OCI-LY7 (cell line): Measurements from ENCODE around the gene PPP1R16B. TPM values are rescaled to one million over a fixed set of nuclear protein-coding genes. Genes with fewer than 3 reads are reported as not detected.

Experiments
- BruUV-seq: library from RNA; stranded (reverse); fragments of 400-500 nt; replicated peaks from 2 replicates; lab custom pipeline; 2021; lab: Mats Ljungman, UMichigan
- CTCF ChIA-PET: fragments of 300-600 bp; sonication (Branson Sonifier 250); formaldehyde crosslinking; loops from one replicate; lab custom pipeline; 2022; ENCODE audit warnings: antibody characterized with exemption; ENCODE audit not compliant: unreplicated experiment; lab: Charles Lee
- POLR2A ChIA-PET: fragments of 300-600 bp; sonication (Branson Sonifier 250); formaldehyde crosslinking; loops from one replicate; lab custom pipeline; 2022; ENCODE audit warnings: antibody characterized with exemption; lab: Charles Lee
- DNase-seq: peaks from one replicate; pipeline ENCODE4 v3.0.0-alpha.2; 2015; ENCODE audit warnings: low spot score
- H2AFZ ChIP-seq: fragments of 200-600 bp; sonication (generic), shearing (Covaris generic); 2 replicates; pipeline ENCODE4 v1.6.1; 2014; ENCODE audit warnings: mild to moderate bottlenecking, antibody characterized with exemption, low read length, moderate library complexity
- H3K27ac ChIP-seq: fragments of 200-600 bp; sonication (generic); 2 replicates; pipeline ENCODE4 v1.5.1; 2014; ENCODE audit warnings: mixed run types, low read depth, mild to moderate bottlenecking, moderate library complexity, low read length, inconsistent platforms; ENCODE audit not compliant: poor library complexity, severe bottlenecking
- H3K36me3 ChIP-seq: fragments of 200-600 bp; sonication (generic); 2 replicates; pipeline ENCODE4 v1.6.1; 2014; ENCODE audit warnings: mild to moderate bottlenecking, antibody characterized with exemption, low read length, moderate library complexity, mixed read lengths; ENCODE audit not compliant: insufficient read depth
- H3K4me1 ChIP-seq: fragments of 200-600 bp; sonication (generic); 2 replicates; pipeline ENCODE4 v1.5.1; 2014; ENCODE audit warnings: mild to moderate bottlenecking, low read length; ENCODE audit not compliant: insufficient read depth, poor library complexity, severe bottlenecking
- H3K4me2 ChIP-seq: fragments of 200-600 bp; sonication (generic); 2 replicates; pipeline ENCODE4 v1.6.1; 2014; ENCODE audit warnings: mild to moderate bottlenecking, low read length
- H3K4me3 ChIP-seq: fragments of 200-600 bp; sonication (generic); 2 replicates; pipeline ENCODE4 v1.5.1; 2014; ENCODE audit warnings: mild to moderate bottlenecking, low read depth, low read length; ENCODE audit not compliant: poor library complexity, severe bottlenecking
- H3K79me2 ChIP-seq: fragments of 200-600 bp; sonication (generic); 2 replicates; pipeline ENCODE4 v1.6.1; 2016; ENCODE audit warnings: low read depth, mild to moderate bottlenecking, low read length, moderate library complexity, mixed read lengths; ENCODE audit not compliant: insufficient read depth
- H3K9me2 ChIP-seq: fragments of 200-600 bp; sonication (generic); 2 replicates; pipeline ENCODE4 v1.6.1; 2016; ENCODE audit warnings: mild to moderate bottlenecking, low read length, mixed read lengths; ENCODE audit not compliant: insufficient read depth
- H3K9me3 ChIP-seq: fragments of 200-600 bp; sonication (generic); 2 replicates; pipeline ENCODE4 v1.6.1; 2014; ENCODE audit warnings: mild to moderate bottlenecking, mixed run types, low read length, mixed read lengths
- H4K20me1 ChIP-seq: fragments of 200-600 bp; sonication (generic); 2 replicates; pipeline ENCODE4 v1.6.1; 2014; ENCODE audit warnings: mild to moderate bottlenecking, antibody characterized with exemption, low read length, moderate library complexity, mixed read lengths; ENCODE audit not compliant: insufficient read depth
- EZH2phosphoT487 ChIP-seq: fragments of 200-600 bp; sonication (generic); IDR thresholded peaks from 2 replicates; pipeline ENCODE4 v1.6.1; 2018; ENCODE audit warnings: low read depth, borderline replicate concordance, mild to moderate bottlenecking, mixed run types, antibody characterized with exemption, low read length, moderate library complexity, mixed read lengths
- intact Hi-C: fragments of 100-400 bp; cut with micrococcal nuclease; formaldehyde crosslinking; loops from one replicate; pipeline ENCODE4 v1.10.0; 2022; ENCODE audit not compliant: unreplicated experiment
- total RNA-seq, 2 experiments: library from RNA; depleted of rRNA in 1 of 2; stranded (reverse); fragments of >200 nt in 1 of 2; shearing (Covaris generic) in 1 of 2; gene quantifications; 2 replicates each; pipeline ENCODE4 v1.2.3, GENCODE V29; 2014 to 2022
- TF ChIP-seq, protein P1 (sequence below): fragments of 200-600 bp; sonication (generic); conservative IDR thresholded peaks from 2 replicates; pipeline ENCODE4 v1.5.1; 2014; ENCODE audit warnings: mild to moderate bottlenecking, antibody characterized with exemption, low read length, moderate library complexity, mixed read lengths

PPP1R16B gene
- total RNA-seq, 2 experiments from 2014 or later, result 45.4 to 49.7 TPM

DNA sequence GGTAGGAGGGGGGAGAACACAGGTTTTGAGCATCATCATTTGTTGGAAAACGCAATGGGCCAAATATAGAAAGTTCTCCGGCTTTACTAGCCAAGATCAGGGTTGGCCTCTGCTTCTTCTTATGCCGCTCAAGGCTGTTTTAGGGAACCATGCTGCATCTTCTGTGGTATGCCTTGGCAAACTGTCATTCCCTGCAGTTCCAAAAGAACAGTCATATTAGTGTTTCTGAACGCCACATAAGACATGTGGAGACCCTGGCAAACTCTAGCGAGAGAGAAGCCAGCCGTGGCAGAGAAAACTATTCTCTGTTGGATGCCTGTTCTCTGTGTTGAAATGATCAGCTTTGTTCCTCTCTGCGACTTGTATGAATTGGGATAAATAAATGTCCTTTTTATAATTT lies 46.4 kb upstream of the PPP1R16B start:
- H3K9me3 ChIP-seq, result no peaks in the 10 kb centered on the region
- no peak for TF ChIP-seq EZH2phosphoT487
- TF ChIP-seq, protein P1, sequence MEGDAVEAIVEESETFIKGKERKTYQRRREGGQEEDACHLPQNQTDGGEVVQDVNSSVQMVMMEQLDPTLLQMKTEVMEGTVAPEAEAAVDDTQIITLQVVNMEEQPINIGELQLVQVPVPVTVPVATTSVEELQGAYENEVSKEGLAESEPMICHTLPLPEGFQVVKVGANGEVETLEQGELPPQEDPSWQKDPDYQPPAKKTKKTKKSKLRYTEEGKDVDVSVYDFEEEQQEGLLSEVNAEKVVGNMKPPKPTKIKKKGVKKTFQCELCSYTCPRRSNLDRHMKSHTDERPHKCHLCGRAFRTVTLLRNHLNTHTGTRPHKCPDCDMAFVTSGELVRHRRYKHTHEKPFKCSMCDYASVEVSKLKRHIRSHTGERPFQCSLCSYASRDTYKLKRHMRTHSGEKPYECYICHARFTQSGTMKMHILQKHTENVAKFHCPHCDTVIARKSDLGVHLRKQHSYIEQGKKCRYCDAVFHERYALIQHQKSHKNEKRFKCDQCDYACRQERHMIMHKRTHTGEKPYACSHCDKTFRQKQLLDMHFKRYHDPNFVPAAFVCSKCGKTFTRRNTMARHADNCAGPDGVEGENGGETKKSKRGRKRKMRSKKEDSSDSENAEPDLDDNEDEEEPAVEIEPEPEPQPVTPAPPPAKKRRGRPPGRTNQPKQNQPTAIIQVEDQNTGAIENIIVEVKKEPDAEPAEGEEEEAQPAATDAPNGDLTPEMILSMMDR, result no peak
- no TSS peak for BruUV-seq
- POLR2A ChIA-PET, result interaction anchor here (0.6 to 0.9 kb wide), 3 partner anchors 167 to 230 kb away, joined by 3 to 4 read pairs (median 3); partner anchors contain the start of gene FAM83D
- no peak overlapping the region for H3K4me3 ChIP-seq
- CTCF ChIA-PET, result no interaction called here
- intact Hi-C loops, result no loop called here
- H3K36me3 ChIP-seq, result peaks cover 93% of the 10 kb centered on the region
- no peak for DNase-seq
- no peaks in the 10 kb centered on the region for H3K4me1 ChIP-seq
- no peaks in the 10 kb centered on the region for H3K79me2 ChIP-seq
- no peaks in the 10 kb centered on the region for H3K9me2 ChIP-seq
- no peak overlapping the region for H2AFZ ChIP-seq
- no peak overlapping the region for H3K27ac ChIP-seq
- no peak overlapping the region for H3K4me2 ChIP-seq
- H4K20me1 ChIP-seq, result no peaks in the 10 kb centered on the region

DNA sequence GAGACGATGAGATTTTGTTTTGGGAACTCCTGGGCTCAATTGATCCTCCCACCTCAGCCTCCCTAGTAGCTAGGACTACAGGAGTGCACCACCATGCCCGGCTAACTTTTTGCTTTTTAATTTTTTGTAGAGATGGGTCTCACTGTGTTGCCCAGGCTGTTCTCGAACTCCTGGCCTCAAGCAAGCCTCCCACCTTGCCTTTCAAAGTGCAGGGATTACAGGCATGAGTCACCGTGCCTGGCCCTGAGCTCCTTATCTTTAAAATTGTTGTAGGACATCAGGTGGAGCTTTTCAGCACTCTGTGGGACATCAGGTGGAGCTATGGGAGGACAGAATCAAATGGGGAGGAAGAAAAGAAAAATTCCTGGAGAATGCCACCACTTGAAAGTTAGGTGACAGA lies 44.5 kb upstream of the PPP1R16B start:
- peaks cover 96% of the 10 kb centered on the region for H3K36me3 ChIP-seq

DNA sequence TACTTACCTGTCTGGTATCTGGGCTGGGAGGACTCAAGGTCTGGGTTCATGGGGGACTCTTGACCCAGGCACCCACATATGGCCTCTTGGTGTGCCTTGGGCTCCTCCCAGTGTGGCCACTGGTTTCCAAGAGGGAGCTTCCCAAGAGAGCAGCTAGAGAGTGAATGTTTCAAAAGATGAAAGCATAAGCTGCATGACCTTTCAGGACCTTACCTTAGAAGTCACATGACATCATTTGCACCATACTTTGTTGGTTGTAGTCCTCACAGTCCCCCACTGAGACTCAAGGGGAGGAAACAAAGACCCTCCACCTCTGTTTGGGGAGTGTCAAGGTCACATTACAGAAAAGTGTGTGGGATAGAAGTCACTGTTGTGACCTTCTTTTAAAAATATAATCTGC lies 43.3 kb upstream of the PPP1R16B start:
- H3K79me2 ChIP-seq, result no peaks in the 10 kb centered on the region
- H3K4me3 ChIP-seq, result no peak overlapping the region
- no peaks in the 10 kb centered on the region for H3K9me2 ChIP-seq
- intact Hi-C loops, result no loop called here
- CTCF ChIA-PET, result no interaction called here
- peaks cover 96% of the 10 kb centered on the region for H3K36me3 ChIP-seq
- no peaks in the 10 kb centered on the region for H3K9me3 ChIP-seq
- no peaks in the 10 kb centered on the region for H3K4me1 ChIP-seq
- H2AFZ ChIP-seq, result no peak overlapping the region
- DNase-seq, result no peak
- no TSS peak for BruUV-seq
- no peak for TF ChIP-seq EZH2phosphoT487
- TF ChIP-seq, protein P1, result no peak
- no peak overlapping the region for H3K27ac ChIP-seq
- no peak overlapping the region for H3K4me2 ChIP-seq
- no peaks in the 10 kb centered on the region for H4K20me1 ChIP-seq
- POLR2A ChIA-PET, result interaction anchor here (0.6 kb wide), 1 partner anchor 1675 kb away, joined by 3 read pairs; no protein-coding TSS in a partner anchor

More for the DNA sequence above, 44.5 kb upstream of the PPP1R16B start:
- Histone ChIP-seq H3K4me2 (no peak overlapping the region), H3K27ac (no peak overlapping the region), H3K9me2 (no peaks in the 10 kb centered on the region), H2AFZ (no peak overlapping the region), H3K4me3 (no peak overlapping the region), H3K9me3 (no peaks in the 10 kb centered on the region), H4K20me1 (no peaks in the 10 kb centered on the region), H3K4me1 (no peaks in the 10 kb centered on the region), H3K79me2 (no peaks in the 10 kb centered on the region)
- ChIA-PET POLR2A (no interaction called here), CTCF (no interaction called here)
- intact Hi-C loops, result no loop called here
- TF ChIP-seq EZH2phosphoT487, result no peak
- TF ChIP-seq, protein P1, result no peak
- BruUV-seq, result no TSS peak
- no peak for DNase-seq
